T-helper 2 cell treated with Interferon-gamma antibody and Interleukin-4, amounts not matched to agents 5 μg/mL and 100 μg/mL, for 36 hours (primary cell): Measurements from ENCODE around the gene TTC23.

Experiments
- DNase-seq: peaks from one replicate; pipeline ENCODE4 v3.0.0; 2021; ENCODE audit warnings: low spot score
- H3K27ac Mint-ChIP-seq: one replicate; pipeline ENCODE4 v1.8.0; 2021; ENCODE audit warnings: mild to moderate bottlenecking, mixed read lengths
- H3K27me3 Mint-ChIP-seq: one replicate; pipeline ENCODE4 v1.8.0; 2021; ENCODE audit warnings: low read depth, mixed read lengths
- H3K36me3 Mint-ChIP-seq: one replicate; pipeline ENCODE4 v1.8.0; 2021; ENCODE audit warnings: low read depth, mixed read lengths
- H3K4me1 Mint-ChIP-seq: one replicate; pipeline ENCODE4 v1.8.0; 2021; ENCODE audit warnings: low read depth, mixed read lengths
- H3K4me3 Mint-ChIP-seq: one replicate; pipeline ENCODE4 v1.8.0; 2022; ENCODE audit warnings: mild to moderate bottlenecking, moderate library complexity, mixed read lengths
- H3K9me3 Mint-ChIP-seq: one replicate; pipeline ENCODE4 v1.8.0; 2021; ENCODE audit warnings: mixed read lengths

Gene TTC23

DNA sequence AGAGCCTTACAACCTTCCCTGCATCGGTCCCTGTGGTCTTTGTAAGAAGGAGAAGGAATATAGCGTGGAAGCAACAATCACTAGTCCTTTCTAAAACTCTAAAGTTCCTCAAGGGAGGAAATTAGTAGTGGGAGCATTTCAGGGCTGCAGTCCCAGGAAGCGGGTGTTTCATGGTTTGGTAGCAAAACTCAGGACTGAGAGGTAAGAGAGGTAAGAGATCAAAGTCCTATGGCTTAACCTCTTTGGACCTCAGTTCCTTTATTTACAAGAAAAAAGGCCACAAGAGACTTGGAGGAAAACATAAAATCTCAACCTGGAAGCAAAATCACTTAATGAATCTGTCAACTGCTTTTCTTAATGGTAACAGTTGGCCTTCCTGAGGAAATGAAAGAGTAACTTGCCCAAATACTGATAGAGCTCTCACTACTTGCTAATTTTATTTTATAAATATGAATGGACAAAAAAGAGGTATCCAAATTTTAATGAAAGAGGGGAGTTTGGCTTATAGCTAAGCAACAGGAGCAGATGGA lies 16.2 kb upstream of the TTC23 start:
- no peaks in the 10 kb centered on the region for H3K27me3 Mint-ChIP-seq
- H3K9me3 Mint-ChIP-seq = no peaks in the 10 kb centered on the region
- no peak overlapping the region for H3K27ac Mint-ChIP-seq
- H3K36me3 Mint-ChIP-seq = peaks cover 3% of the 10 kb centered on the region
- H3K4me1 Mint-ChIP-seq = peaks cover 8% of the 10 kb centered on the region
- no peak overlapping the region for H3K4me3 Mint-ChIP-seq
- DNase-seq = no peak

DNA sequence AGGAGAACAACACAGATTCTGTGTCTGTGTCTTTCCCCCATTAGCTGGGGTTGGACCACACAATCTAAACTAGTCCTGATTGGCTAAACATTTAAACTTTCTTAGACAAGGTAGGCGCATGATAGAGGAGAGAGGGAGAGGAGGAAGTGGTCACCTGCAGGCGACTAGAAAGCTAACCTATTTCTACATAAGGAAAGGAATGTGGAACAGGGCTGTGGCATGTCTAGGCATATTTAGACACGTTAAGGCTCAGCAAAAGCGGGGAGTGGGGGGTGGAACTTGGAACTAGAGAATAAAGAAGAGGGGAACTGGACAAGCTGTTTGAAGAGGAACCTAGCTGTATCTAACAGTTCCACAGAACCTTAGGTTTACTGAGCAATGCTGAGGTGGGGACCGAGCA lies 14.7 kb upstream of the TTC23 start:
- Mint-ChIP-seq H3K27ac (no peak overlapping the region), H3K4me3 (no peak overlapping the region), H3K4me1 (peaks cover 8% of the 10 kb centered on the region), H3K36me3 (peaks cover 3% of the 10 kb centered on the region), H3K9me3 (no peaks in the 10 kb centered on the region), H3K27me3 (no peaks in the 10 kb centered on the region)
- DNase-seq = no peak

DNA sequence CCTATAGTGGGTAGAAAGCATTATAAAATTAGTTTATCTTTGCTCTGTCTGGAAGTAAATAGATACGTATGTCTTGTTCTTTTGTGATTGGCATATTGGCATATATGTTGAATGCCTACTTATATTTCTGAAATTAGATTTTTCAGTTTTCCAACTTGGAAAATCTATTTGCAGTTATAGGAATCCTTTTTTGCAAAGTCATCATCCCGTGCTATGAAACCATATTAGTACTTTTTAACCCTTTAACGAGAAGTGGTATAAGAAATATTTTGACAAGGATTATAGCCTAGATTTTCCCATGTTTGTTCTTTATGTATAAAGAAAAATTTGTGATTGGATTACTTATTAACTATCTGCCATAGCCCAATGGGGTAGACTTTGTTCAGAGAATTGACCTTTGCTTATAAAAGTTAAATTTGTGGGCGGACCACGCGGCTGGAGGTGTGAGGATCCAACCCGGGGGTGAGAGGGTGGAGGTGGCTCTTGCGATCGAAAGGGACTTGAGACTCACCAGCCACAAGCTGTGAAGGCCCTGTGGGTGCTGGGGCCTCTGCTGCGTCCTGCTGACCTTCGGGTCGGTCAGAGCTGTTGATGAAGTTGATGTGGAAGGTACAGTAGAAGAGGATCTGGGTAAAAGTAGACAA lies 7.8 kb upstream of the TTC23 start:
- no peak for DNase-seq
- Mint-ChIP-seq H3K36me3 (peaks cover 24% of the 10 kb centered on the region), H3K4me1 (peaks cover 16% of the 10 kb centered on the region), H3K27me3 (no peaks in the 10 kb centered on the region), H3K27ac (no peak overlapping the region), H3K9me3 (no peaks in the 10 kb centered on the region), H3K4me3 (no peak overlapping the region)

DNA sequence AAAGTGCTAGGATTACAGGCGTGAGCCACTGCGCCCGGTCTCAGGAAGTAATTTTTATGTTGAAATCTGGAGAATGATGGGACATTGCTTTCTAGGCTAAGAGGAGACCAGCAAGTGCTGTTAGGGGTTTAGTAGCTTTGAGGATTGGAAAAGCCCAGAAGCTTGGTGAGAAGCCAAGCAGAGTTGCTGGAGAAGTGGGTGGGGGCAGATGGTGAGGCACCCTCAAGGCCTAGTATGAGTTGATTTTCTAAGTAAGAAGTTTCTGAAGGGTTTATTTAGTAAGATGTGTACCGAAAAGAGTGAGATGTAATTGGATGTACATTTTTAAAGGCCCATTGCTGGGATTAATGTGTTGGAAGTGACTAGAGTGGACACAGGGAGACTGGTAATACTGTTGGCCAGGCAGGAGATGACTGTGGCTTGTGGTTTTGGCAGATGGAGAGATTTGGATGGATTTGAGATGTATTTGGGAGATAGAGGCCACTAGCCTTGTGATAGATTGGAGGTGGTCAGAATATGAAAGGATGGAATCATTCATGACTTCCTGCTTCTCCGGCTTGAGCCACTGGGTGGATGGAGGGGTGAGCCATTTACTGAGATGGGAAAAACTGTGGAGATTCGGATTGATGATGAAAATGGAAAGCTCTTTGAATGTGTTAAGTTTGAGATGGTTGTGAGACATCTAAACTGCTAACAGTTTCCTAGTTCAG lies 4.2 kb upstream of the TTC23 start:
- H3K9me3 Mint-ChIP-seq = peaks cover 5% of the 10 kb centered on the region
- peaks cover 23% of the 10 kb centered on the region for H3K36me3 Mint-ChIP-seq
- peak overlapping the region; percentile 68 for H3K4me3 Mint-ChIP-seq
- peak overlapping the region; percentile 74 for H3K27ac Mint-ChIP-seq
- DNase-seq = peak; percentile 32
- no peaks in the 10 kb centered on the region for H3K27me3 Mint-ChIP-seq
- H3K4me1 Mint-ChIP-seq = peaks cover 24% of the 10 kb centered on the region

DNA sequence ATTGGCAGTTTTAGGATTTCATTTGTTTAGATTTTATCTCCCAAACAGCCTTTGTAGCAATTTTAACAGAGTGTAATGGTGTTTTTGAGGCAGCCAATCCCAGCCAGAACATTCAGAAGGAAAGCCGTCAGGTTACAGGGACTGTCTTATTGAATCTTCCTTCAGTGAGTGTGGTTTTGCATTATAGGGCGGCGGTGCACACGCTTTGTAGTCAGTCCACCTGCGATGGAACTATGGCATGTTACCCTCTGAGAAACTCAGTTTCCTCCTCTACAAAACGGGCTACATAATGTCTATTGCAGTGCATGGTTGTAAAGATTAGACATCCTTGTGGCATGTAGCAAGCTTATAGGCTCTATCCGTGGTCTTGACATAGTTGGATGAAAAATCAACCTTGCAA lies 2.9 kb upstream of the TTC23 start:
- Mint-ChIP-seq H3K27me3 (no peaks in the 10 kb centered on the region), H3K4me1 (peaks cover 24% of the 10 kb centered on the region), H3K27ac (peak overlapping the region; percentile 83), H3K9me3 (peaks cover 5% of the 10 kb centered on the region), H3K4me3 (no peak overlapping the region), H3K36me3 (peaks cover 16% of the 10 kb centered on the region)
- no peak for DNase-seq

DNA sequence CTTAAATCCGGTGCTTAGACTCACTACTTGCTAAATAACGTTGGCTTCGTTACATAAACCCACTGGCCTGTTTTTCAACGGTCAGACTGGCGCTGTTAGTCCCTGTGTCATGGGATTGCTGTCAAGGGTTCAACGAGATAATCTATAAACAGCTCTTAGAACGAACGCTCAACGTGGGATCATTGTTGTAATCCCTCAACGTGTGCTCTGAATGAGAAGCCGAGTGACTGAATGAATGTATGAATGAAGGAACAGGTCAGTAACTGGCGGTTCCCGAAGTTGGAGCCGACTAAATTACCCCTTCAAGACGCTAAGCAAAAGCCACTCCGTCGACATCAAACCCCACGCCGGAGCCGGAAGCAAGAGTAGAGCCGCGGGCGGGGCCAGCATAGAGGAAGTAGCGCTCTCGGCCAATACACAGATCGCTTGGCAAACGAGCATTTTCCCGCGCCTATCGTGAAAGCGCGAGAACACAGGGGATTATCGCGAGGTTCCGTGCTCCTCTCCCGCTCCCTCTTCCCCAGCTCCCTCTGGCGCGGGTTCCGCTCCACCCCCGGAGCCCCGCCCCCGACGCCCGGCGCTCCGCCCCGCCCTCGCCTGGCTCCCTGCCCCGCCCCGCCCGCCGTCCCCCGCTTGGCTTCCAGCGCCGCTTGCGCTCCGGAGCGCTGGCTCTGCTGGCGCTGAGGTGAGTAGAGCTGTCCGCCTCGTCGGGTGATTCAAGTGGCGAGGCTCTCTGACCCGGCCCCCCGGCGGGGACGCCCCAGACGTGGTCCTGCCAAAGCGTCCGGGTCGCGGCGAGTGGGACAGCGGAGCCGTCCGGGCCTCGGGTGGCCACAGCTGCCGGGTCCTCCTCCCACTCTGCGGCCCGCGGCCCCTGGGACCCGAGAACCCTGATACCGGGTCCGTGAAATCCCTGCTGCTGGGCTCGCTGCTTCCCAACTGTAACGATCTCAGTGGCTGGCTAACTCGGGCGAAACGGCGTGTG lies 1.8 kb upstream of the TTC23 start, which contains the start of gene LRRC28:
LRRC28 (plus strand) TSS at position 625 of the 985 bp plus-strand sequence. CDS start 4,477 bp downstream, outside the sequence.
- Mint-ChIP-seq H3K36me3 (peaks cover 7% of the 10 kb centered on the region), H3K27ac (peak within 1 kb of the TSS; percentile 87), H3K27me3 (no peaks in the 10 kb centered on the region), H3K9me3 (peaks cover 5% of the 10 kb centered on the region), H3K4me1 (peaks cover 24% of the 10 kb centered on the region), H3K4me3 (no peak within 1 kb of the TSS)
- peak; percentile 97 for DNase-seq

DNA sequence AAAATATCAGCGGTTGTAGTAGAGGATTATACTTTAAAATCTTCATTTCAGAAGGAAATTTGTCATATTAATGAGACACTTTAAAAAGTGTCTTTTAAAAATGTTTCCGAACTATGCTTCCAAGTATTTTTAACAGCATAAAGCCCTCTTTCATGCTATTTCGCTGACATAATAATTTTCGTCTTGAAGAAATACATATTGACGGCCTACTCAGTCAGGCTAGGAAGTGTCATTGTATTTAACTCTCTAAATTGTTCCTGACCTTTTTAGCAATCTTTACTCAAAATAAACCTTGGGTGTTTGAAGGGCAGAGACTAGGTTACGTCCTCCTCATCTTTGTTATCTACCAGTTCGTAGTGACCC lies 1.1 kb upstream of the TTC23 start:
- Mint-ChIP-seq H3K4me1 (peaks cover 24% of the 10 kb centered on the region), H3K27ac (peak overlapping the region; percentile 87), H3K9me3 (peaks cover 5% of the 10 kb centered on the region), H3K4me3 (no peak overlapping the region), H3K36me3 (peaks cover 4% of the 10 kb centered on the region), H3K27me3 (no peaks in the 10 kb centered on the region)
- DNase-seq = no peak

DNA sequence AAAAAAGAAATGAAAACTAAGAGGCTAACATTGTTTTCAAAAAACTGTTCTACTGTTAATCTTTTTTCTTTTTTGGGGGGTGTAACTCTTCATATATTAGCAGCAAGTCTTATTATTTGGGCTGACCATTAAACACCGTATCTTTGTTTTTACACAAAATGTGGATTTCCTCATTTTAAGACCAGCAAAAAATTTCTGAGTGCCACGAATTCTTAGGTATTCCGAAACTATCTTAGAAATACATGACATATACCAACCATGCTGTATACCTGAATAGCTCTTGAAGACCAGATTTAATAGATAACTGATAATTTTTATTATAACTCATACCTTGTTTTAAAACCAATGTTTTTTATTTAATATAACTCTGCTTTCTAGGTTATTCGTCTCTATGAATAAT lies 620 bp upstream of the TTC23 start:
- Mint-ChIP-seq H3K4me1 (peaks cover 24% of the 10 kb centered on the region), H3K4me3 (no peak overlapping the region), H3K27ac (no peak overlapping the region), H3K36me3 (peaks cover 4% of the 10 kb centered on the region), H3K9me3 (peaks cover 5% of the 10 kb centered on the region), H3K27me3 (no peaks in the 10 kb centered on the region)
- no peak for DNase-seq

DNA sequence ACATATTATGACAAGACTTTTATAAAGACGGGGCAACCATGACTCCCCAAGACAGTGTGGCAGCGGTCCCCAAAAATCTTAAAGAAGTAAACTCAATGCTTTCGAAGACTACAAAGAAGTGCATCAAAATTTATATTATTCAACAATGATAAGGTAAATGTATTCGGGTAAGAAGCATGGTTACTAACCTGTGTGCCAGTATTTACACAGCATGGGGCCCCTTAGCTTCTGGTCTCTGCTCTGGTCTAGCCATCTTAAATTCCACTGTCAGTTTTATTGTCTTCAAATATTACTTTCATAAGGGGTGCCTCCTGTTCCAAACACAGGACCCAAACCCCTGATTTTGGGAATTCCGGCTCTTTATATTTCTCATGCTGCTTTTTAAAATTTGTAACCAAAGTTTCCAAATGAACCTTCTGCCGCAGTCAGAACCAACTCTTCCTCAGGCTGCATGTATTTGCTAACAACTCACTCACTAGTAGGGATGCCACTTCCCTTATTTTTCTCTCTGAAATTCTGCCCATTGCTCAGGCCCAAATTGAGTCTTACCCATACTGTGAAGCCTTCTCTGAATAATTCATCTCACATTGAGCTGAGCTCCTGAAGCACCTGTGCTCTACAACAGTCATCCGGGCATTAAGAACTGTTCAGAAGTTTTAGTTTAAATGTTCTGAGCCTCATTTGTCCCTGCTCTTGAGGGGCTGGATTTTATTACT lies 1.2 kb downstream of the TTC23 start:
- Mint-ChIP-seq H3K4me1 (peaks cover 15% of the 10 kb centered on the region), H3K27ac (no peak overlapping the region), H3K36me3 (peaks cover 4% of the 10 kb centered on the region), H3K4me3 (no peak overlapping the region), H3K27me3 (no peaks in the 10 kb centered on the region), H3K9me3 (peaks cover 5% of the 10 kb centered on the region)
- DNase-seq = no peak

DNA sequence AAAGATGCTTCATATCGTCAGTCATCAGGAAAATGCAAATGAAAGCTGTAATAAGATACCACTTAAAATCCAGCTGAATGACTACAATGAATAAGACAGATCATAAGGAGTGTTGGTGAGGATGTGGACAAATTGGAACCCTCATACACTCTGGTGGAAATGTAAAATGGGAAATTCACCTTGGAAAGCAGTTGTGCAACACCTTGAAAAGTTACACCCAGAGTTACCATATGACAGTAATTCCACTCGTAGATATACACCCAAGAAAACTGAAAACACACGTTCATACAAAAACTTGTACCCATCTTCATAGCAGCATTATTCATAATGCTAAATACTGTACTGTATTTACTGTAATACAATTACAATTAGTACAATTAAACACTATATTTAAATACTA lies 2.3 kb downstream of the TTC23 start:
- H3K27me3 Mint-ChIP-seq = peaks cover 1% of the 10 kb centered on the region
- peaks cover 5% of the 10 kb centered on the region for H3K9me3 Mint-ChIP-seq
- no peak for DNase-seq
- H3K4me3 Mint-ChIP-seq = no peak overlapping the region
- H3K4me1 Mint-ChIP-seq = peaks cover 7% of the 10 kb centered on the region
- peaks cover 4% of the 10 kb centered on the region for H3K36me3 Mint-ChIP-seq
- H3K27ac Mint-ChIP-seq = no peak overlapping the region

DNA sequence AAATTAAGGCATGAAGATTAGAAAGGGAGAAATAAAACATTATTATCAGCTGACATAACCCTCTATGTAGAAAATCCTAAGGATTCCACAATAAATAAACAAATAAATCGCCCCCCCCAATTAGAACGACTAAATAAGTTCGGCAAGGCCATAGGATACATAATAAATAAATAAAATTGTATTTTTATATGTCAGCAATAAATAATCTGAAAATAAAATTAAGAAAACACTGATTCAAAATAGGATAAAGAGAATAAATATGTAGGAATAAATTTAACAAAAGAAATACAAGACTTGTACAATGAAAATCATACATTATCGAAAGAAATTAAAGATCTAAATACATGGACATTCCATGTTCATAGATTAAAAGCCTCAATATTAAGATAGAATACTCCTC lies 5.1 kb downstream of the TTC23 start:
- Mint-ChIP-seq H3K4me1 (peaks cover 9% of the 10 kb centered on the region), H3K4me3 (no peak overlapping the region), H3K36me3 (no peaks in the 10 kb centered on the region), H3K27me3 (peaks cover 1% of the 10 kb centered on the region), H3K9me3 (no peaks in the 10 kb centered on the region), H3K27ac (no peak overlapping the region)
- no peak for DNase-seq

DNA sequence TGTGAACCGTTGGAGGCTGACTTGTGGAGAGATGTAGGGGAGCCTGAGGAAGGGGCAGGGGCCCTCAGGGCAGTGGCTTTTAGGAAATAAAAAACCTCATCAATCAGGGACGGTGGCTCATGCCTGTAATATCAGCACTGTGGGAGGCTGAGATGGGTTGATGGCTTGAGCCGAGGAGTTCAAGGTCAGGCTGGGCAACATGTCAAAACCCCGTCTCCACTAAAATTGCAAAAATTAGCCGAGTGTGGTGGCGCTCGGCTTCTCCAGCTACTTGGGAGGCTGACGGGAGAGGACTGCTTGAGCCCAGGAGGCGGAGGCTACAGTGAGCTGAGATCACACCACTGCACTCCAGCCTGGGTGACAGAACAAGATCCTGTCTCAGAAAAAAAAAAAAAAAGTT lies 7.6 kb downstream of the TTC23 start:
- H3K4me3 Mint-ChIP-seq = no peak overlapping the region
- no peak overlapping the region for H3K27ac Mint-ChIP-seq

DNA sequence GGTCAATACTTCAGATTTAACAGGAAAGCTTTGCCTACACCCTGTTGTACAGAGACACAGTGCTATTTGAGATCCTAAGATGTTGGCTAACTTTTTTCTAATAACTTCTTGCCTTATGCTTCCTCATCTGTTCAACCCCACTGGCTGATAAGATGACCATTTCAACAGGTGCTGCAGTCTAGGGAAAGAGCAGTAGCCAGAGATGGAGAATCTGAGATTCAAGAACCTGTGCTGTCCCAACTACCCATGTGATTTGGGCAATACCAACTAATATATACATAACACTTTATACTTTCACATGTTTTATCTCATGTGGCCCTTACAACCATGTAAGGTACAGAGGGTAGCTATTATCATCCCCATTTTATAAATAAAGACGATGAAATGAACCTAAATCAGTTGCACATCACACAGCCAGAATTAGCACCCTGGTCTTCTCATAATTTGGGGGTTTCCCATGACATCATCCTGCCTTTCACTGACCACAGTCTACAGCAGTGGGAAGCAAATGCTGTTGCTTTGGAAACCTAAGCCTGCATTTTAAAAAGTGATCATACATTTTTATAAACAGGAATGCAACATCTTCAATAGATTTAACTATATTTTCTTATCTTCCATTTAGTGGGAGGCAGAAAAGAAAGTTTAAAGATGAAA lies 9.7 kb downstream of the TTC23 start:
- peak; percentile 23 for DNase-seq
- H3K27ac Mint-ChIP-seq = no peak overlapping the region
- peaks cover 1% of the 10 kb centered on the region for H3K27me3 Mint-ChIP-seq
- no peak overlapping the region for H3K4me3 Mint-ChIP-seq
- H3K36me3 Mint-ChIP-seq = no peaks in the 10 kb centered on the region
- peaks cover 9% of the 10 kb centered on the region for H3K4me1 Mint-ChIP-seq
- no peaks in the 10 kb centered on the region for H3K9me3 Mint-ChIP-seq

More for the DNA sequence above, 7.6 kb downstream of the TTC23 start:
- no peak for DNase-seq
- H3K4me1 Mint-ChIP-seq = peaks cover 9% of the 10 kb centered on the region
- no peaks in the 10 kb centered on the region for H3K9me3 Mint-ChIP-seq
- peaks cover 1% of the 10 kb centered on the region for H3K27me3 Mint-ChIP-seq
- no peaks in the 10 kb centered on the region for H3K36me3 Mint-ChIP-seq
